Activated CD4-positive, alpha-beta T cell treated with anti-CD3 and anti-CD28 coated beads, Interleukin-2, amount 50 U/mL, for 48 hours (primary cell): ENCODE data around the gene TYK2.
"Not testable (repeated sequence)": the region's sequence is repeated elsewhere in the genome, so short reads cannot be mapped to it uniquely, and the experiment has no call there.

ENCODE experiments used
- DNase-seq, 2 experiments: peaks; one replicate each; pipeline ENCODE4 v3.0.0-alpha.2; 2020

Gene TYK2

DNA sequence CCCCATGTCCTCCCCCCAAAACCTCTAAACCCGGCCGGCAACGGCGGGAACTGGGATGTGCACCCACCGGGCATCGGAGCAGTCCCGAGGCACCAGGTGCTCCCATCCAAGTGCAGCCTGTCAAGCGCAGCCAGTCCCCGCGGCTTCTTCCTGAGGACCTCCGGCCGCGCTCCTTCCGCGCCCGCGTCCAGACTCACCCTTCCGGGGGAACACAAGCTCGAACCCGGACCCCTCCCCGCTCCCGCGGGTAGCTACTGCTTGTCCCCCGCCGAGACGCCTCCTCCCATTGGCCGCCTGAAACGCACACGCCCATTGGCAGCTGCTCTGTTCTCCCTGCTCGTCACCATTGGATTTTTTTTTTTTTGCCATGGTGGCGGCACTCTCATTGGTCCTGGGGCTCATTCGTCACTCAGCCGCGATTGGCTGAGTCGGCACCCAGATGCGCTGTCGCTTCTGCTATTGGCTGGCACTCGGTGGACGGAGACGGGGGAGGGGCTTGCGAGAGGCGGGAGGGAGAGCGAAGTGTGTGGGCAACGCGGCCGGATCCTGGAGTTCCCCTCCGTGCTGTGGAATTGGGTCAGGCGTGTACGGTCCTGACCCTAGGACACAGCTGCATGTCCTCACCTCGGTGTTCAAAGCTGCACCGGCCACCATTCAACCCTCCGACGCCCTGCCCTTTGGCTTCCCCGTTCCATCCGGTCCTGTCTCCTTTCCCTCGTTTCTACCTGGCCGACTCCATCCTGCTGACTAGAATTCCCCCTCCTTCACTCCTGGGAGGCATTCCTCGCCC lies at the start of gene TYK2:
TSS of gene TYK2 (minus strand) at position 260 of the 790 bp plus-strand sequence. CDS start 2,166 bp downstream, outside the sequence.
- DNase-seq: peak; percentile 97 to 98

DNA sequence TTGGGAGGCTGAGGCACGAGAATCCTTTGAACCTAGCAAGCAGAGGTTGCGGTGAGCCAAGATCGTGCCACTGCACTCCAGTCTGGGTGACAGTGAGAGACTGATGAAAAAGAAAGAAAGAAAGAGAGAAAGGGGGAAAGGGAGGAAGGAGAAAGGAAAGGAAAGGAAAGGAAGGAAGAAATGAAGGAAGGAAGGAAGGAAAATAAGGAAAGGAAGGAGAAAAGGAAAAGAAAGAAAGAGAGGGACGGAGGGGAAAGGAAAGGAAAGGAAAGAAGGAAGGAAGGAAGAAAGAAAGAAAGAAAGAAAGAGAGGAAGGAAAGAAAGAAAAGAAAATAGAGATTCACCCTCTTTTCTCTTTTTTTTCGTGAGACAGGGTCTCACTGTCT lies 48.6 kb upstream of the TYK2 start:
- DNase-seq: no peak

DNA sequence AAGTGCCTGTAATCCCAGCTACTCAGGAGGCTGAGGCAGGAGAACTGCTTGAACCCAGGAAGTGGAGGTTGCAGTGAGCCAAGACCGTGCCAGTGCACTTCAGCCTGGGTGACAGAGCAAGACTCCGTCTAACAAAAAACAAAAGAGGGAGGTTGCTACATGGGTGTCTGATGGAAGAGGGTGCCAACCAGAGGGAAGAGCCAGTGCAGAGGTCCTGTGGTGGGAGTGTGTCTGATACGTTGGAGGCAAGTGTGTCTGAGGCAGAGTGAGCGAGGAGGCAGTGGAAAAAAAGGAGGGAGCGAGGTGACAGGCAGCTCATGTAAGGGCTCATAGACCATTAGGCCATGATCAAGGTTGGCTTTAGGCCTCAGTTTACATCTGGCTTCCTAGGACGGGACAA lies 46.8 kb upstream of the TYK2 start:
- no peak for DNase-seq

DNA sequence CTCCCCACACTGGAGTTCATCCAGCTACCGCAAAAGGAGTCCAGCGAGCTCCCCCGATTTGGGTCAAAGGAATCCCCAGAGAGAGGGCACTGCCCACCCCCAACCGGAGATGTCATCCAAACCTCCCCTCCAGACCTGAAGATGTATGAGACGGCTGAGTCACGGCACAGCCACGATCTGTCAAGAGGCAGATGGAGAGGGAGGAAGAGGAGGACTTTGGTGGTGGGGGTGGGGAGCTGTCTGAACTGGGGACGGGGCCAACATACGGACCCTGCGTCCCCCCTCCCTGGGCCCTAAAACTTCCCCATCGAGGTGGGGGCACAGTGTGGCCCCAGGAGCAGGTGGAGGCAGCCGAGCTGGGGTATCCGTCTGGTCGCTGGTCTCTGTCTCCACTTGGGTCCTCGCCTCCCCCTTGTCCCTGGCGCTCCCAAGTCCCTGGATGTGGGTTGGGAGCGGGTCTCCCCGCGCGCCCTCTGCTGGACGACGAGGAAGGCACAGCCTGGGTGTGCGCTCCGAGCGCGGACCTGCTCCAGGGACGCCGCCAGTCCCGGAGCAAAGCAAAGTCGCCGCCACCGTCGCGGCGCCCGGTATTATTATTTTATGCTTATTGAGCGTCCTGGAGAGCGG lies 43.8 kb upstream of the TYK2 start:
- peak; percentile 76 to 82 for DNase-seq

DNA sequence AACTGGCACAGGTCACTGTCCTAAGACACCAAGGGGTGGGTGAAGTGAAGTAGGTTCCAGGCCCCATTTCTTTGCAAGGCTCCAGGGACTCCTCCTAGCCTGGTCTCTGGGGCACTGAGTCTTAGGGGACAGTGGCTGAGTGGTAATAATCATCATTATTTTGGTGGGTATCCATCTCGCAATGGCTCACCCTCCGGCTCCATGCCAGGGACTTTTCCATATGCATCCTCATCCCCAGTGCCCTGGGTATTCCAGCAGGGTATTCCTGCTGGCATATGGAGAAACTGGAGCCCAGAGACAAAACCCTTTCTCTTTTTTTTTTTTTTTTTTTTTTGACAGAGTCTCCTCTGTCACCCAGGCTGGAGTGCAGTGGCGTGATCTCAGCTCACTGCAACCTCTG lies 42.5 kb upstream of the TYK2 start:
- no peak for DNase-seq

DNA sequence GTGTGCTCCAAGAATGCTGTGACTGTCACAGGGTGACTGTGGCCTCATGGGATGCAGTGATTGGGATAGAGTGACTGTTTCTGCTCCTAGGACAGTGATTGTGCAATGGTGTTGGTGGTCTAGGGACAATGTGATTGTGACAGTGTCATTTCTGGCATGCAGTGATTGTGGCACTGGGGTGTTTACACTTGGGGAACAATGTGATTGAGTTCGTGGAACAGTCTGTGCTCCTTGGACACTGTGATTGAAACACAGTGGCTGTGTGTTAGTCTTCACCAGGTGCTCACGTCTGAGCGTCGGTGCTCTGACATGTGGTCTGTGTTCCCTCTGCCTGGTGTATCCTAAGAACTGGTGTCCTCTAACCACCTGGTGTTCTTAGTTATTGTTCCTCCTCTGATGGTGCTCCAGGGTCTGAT lies 41.7 kb upstream of the TYK2 start:
- no peak for DNase-seq

DNA sequence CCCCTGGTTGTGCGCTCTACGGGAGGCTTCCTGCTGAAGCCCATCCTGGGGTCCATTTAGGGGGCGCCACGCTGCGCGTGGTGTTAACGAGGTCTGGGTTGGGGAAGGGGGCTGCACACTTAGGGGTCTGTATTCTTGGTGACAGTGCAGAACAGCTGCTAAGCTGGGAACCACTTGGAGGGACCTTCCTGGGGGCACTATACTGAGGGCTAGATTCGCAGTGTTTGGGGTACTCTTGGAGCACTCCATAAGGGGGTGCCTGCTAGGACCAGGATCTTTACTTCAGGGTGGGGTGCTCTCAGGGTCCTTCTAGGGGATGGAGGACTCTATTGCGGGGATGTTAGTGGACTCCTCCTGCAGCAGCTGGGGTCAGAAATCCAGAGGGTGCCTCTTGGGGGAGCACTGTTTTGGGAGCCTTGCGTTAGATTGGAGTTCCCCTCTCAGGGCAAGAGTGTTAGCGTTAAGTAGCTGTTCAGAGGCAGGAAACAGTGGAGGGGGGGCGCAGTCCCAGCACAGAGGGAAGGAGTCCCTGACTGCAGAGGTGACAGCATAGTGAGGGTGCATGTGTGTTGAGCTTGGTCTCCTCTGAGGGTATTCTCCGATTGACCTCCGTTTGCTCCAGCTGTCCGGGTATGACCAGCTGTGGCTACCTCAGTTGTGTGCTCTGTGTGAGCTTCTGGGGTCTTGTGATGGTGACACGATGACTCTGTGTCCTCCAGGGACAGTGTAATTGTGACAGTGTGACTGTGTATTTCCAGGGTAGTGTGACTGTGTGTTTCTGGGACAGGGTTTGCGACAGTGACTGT lies 41.1 kb upstream of the TYK2 start:
- DNase-seq: peak in 1 of 2 experiments; percentile 8

DNA sequence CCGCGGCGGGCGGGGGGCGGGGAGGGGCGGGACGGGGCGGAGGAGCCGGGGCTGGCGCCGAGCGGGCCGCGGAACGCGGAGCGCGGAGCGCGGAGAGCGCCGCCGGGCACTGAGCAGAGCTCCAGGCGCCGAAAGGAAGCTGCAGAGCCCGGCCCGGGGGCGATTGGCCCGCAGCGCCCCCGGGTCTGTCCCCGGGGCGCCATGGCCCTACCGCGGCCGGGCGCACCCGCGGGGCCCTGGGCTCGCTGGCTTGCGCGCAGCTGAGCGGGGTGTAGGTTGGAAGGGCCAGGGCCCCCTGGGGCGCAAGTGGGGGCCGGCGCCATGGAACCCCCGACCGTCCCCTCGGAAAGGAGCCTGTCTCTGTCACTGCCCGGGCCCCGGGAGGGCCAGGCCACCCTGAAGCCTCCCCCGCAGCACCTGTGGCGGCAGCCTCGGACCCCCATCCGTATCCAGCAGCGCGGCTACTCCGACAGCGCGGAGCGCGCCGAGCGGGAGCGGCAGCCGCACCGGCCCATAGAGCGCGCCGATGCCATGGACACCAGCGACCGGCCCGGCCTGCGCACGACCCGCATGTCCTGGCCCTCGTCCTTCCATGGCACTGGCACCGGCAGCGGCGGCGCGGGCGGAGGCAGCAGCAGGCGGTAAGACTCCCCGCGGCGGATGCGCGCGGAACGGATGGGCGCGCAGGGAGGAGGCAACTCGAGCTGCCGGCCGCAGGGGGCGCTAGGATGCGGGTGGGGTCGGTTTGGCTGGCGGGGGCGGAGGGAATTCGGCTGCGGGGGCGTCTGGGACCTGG lies 40.3 kb upstream of the TYK2 start, which contains the start of gene PDE4A:
TSS of gene PDE4A (plus strand) at position 95 of the 796 bp plus-strand sequence. CDS start at position 322, 227 bp downstream.
- peak; percentile 69 to 74 for DNase-seq

DNA sequence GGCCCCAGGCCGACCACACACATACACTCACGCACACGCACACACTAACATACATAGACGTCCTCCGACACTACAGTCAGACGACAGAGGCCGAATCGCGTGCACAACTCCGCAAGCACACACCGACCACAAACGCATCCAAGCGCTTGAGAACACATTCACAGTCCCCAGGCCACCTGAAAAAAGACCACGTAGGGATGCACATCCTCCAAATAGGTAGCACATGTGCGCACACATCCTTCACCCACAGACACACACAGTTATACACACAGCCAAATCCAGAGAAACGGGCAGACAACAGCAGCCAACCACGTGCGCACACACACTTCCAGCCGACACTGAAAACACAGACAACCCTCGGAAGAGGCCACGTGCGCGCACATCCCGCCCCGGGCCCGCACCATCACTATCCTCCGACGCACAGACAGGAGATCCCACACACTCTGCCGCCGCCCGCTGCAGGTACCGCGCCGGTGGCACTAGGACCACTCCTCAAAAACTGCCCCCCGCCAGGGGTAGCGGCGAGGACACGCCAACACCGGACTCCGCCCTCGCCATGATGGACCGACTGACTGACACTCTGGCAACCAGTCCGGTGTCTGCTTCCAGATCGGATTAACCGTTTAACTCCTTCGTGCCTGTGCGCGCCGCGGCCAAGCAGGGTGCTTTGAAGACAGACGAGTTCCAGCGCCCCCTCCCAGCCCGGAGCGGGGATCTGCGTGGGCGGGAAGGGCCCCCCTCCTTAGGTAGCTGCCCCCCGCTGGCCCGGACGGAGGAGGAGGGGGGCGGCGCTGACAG lies 39.5 kb upstream of the TYK2 start:
- DNase-seq: peak; percentile 57 to 62

DNA sequence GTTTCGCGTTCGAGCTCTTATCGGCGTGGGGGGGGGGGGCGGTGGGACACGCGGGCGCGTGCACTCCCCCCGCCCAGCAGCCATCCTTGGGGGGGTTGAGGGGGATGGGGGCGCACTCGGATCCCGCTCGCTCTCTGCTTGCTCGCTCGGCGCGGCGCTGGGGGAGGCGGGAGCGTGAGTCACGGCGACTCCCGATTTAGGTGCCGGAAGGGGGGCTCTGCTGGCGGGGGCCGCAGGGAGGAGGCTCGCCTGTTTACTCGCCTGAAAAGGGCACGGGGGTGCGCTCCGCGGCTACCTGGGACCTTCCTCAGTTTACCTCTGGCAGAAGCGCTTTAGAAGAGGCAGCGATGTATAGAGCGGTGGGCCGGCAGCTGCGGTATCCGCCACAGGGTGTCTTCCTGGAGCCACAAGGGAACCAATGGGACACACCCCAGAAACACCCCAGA lies 38.9 kb upstream of the TYK2 start:
- peak in 1 of 2 experiments; percentile 35 for DNase-seq

DNA sequence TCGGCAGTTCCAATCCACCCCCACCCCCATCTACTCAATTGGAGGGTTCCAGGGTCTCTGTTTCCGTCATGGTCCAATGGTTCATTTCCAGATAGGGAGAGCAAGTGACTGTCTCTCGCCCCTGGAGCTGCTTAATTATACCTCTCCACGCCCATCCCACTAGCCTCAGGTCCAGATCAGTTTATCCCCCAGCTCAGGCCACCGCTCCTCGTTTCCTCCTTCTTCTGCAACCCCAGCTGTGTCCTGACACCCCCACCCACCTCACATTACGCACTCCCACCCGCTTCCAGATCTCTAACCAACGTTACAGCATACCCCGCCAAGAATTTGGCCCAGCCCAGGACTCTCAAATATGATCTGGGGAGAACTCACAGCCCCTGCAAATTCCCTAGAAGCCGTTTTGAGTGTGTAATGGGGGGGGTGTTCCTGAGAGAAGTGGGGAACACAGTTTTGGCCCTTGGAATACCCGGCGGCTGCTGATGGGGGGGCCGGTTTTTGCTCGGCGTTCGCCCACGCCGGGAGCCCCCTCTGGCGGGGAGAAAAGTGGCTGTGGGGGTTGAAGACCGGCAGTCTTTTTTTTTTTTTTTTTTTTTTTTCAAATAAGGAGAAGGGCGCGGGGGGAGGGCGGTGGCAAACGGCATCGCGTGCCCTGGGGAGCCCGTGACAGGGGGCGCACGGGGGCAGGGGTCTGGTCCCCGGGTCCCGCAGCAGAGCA lies 38.3 kb upstream of the TYK2 start:
- DNase-seq: peak in 1 of 2 experiments; percentile 19

DNA sequence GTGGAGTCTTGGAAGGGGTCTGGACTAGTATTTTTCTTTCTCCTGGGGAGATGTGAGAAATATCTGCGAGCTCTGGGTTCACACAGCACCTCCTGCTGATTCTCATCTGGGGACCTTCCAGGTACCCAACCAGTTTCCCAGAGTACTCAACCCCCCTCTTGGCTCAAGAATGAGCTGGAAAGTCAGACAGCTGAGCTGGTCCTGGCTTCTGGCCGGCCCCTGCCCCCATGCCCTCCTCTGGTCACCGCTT lies 37.8 kb upstream of the TYK2 start:
- no peak for DNase-seq

DNA sequence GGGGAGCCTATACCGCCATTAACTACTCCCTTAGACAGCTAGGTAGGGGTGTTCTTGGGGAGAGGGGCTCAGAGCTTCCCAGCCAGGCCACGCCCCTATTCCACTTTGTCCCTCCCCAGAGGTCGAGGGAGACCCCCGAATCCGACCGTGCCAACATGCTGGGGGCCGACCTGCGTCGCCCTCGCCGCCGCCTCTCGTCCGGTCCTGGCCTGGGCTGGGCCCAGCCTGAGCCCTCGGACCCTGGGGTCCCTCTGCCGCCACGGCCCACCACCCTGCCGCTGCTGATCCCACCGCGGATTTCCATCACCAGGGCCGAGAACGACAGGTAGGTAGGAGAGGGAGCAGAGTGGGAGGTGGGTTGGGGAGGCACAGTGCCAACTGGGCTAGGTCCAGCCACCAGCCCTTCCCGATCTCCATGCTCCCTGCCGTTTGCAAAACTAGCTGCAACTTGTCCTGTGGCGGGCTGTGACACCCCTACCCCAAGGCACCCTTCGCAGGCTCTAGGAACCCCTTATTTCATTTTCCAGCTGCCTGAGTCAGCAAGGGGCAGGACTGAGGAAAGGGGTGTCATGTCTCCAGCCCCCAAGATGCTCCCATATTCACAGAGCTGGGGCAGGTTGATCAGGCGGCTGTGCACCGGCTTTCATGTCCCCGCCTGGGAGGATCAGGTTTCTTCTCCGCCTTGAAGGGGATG lies 37.3 kb upstream of the TYK2 start:
- no peak for DNase-seq

DNA sequence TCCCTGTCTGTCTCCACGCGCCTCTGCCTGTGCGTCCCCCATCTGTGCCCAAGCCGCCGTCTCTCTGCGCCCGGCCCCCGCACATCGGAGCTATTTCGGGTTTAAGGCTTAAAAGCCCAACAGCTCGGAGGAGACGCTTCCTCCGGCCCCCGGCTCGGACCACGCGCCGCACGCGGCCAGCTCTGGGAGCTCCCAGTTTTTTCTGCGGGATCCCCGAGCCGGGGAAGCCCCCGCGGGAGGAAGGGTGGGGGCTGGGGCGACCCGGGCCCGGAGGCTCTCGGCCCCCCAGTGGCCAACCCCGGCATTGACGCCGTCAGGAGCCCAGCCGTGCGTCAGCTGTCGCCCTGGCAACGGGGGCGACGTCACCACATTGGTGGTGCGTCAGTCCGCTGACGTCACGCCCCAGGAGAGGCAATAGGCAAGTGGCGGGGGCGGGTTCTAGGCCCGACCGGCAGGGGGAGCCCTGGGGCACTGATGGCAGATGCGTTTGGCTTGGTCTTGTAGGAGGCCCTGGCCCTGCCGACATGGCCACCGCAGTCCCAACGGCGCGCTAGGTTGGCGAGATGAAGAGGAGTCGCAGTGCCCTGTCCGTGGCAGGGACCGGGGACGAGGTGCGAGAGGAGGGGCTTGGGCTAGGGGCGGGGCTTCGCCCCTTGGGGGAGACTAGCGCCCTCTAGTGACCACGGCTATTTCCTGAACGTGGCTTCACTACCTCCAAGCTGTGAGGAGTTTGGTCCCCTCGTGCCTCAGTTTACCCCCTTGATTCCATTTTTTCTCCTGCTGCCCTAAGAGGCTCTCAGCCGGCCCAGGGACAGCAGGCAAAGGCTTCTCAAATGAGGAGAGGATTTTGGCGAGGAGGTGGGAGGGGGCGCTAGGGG lies 36.2 kb upstream of the TYK2 start:
- peak; percentile 92 to 93 for DNase-seq

DNA sequence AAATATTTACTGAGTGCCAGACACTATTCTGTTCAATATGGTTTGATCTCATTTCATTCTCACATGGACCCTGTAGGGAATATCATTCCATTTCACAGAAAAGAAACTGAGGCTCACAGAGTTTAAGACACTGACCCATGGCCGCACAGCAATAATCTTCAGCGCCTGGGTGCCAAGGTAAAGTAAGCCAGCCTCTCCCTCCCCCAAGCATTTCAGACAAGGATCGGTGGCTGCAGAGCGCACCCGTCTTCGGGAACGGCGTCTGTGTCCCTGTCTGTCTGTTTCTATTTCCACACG lies 35.7 kb upstream of the TYK2 start:
- no peak for DNase-seq

DNA sequence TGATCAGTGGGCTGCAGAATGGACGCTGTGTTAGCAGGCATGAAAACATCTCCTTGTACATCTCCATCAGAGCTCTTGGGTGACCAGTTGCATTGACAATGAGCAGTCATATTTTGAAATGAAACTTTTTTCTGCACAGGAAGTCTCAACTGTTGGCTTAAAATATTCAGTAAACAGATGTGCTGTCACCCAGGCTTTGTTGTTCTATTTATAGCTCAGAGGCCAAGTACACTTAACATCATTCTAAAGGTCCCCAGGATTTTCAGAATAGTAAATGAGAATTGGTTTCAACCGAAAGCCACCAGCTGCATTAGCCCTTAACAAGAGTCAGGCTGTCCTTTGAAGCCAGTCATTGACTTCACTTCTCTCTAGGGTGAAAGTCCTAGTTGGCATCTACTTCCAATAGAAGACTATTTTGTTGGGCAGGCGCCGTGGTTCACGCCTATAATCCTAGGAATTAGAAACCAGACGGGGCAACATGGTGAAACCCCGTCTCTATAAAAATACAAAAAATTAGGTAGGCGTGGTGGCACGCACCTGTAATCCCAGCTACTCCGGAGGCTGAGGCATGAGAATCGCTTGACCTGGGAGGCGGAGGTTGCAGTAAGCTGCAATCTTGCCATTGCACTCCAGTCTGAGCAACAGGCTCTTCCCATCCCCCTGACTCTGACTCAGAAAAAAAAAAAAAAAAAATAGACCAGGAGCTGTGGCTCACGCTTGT lies 32.0 kb upstream of the TYK2 start:
- DNase-seq: no peak

DNA sequence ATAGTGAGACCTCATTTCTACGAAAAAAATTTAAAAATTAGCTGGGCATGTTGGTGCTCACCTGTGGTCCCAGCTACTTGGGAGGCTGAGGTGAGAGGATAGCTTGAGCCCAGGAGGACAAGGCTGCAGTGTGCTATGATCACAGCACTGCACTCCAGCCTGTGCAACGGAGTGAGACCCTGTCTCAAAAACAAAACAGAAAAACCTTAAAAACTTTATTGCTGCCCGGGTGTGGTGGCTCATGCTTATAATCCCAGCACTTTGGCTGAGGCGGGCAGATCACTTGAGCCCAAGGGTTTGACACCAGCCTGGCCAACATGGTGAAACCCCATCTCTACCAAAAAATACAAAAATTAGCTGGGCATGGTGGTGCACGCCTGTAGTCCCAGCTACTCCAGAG lies 30.9 kb upstream of the TYK2 start:
- not testable (repeated sequence) for DNase-seq

DNA sequence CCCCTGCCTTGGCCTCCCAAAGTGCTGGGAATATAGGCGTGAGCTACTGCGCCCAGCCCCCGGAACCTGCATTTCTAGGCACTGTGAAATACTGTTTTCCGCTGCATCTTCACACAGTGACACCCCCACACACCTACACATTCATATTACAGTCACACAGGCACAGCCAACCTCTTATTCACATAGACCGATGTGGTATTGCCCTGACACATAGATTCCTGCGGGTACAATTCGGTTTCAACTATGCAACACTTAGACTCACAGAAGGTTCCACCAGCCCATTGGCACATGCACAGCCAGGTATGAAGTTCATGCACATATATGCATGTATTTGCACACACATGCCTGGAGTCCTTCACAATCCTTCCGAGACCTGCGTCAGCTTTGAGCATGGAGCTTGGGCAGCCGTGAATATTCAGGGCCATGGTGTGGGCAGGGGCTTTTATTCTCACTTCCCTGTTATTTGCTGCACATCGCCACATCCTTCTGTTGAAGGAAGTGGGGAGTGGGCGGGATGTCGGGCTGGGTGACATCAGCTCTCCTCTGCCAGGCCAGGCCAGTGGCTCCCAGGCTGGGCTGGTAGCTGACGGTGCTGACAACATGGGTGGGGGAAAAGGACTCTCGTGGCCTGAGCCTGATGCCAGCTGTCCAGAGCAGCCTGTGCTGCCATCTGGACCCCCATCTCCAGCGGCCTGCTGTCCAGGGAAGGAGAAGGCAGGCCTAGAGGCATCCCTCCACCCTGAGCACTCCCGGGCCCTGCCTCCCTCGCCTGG lies 28.3 kb upstream of the TYK2 start:
- peak; percentile 68 to 81 for DNase-seq
